DMS 273 (cell line): Measurements from ENCODE around the gene RAPGEF1.

ENCODE experiments used
- DNase-seq: peaks from one replicate; lab custom pipeline; 2025; ENCODE audit not compliant: unreplicated experiment; lab: John Stamatoyannopoulos, UW

Gene RAPGEF1

GRCh38 chr9:131545003-131545785 is 194.7 kb downstream of the RAPGEF1 start, which contains the start of gene PRRT1B:
Gene PRRT1B, plus strand, starts transcription at chr9:131545523. Its CDS starts 93 bp downstream, at chr9:131545616.
- no peak for DNase-seq

GRCh38 chr9:131543141-131543540 is 196.7 kb downstream of the RAPGEF1 start:
- DNase-seq, result no peak

- no peak for DNase-seq
Observed at GRCh38 chr9:131539223-131539923, 200.5 kb downstream of the RAPGEF1 start.

- no peak for DNase-seq
Observed at GRCh38 chr9:131537946-131538345, 201.9 kb downstream of the RAPGEF1 start.

GRCh38 chr9:131534721-131535237 is 205.1 kb downstream of the RAPGEF1 start:
- DNase-seq, result no peak

- peak; percentile 93 for DNase-seq
Observed at GRCh38 chr9:131530920-131531832, 208.7 kb downstream of the RAPGEF1 start, which contains the start of gene UCK1. Gene UCK1, minus strand, starts transcription at chr9:131531263. Its CDS starts 89 bp downstream, at chr9:131531174.

- DNase-seq, result peak; percentile 69
Observed at GRCh38 chr9:131530546-131530919, 209.3 kb downstream of the RAPGEF1 start.

GRCh38 chr9:131529597-131530545 is 210.0 kb downstream of the RAPGEF1 start:
- no peak for DNase-seq

- no peak for DNase-seq
Observed at GRCh38 chr9:131528886-131529505, 210.9 kb downstream of the RAPGEF1 start.

- no peak for DNase-seq
Observed at GRCh38 chr9:131528186-131528585, 211.7 kb downstream of the RAPGEF1 start.
